Activated T-helper 2 cell treated with anti-CD3 and anti-CD28 coated beads, Interferon-gamma antibody, Interleukin-2, Interleukin-4, amounts not matched to agents 10 μg/mL and 5 μg/mL and 100 μg/mL, durations not matched to agents 14 hours and 24 hours and 36 hours (primary cell): ENCODE measurements around the gene VWCE. TPM values are rescaled to one million over a fixed set of nuclear protein-coding genes. Genes with fewer than 3 reads are reported as not detected.
"Not testable (repeated sequence)": the region's sequence is repeated elsewhere in the genome, so short reads cannot be mapped to it uniquely, and the experiment has no call there.

Experiments used
- DNase-seq: peaks from one replicate; pipeline ENCODE4 v3.0.0; 2021; ENCODE audit warnings: low spot score
- H3K27ac Mint-ChIP-seq: one replicate; pipeline ENCODE4 v1.8.0; 2021; ENCODE audit warnings: mixed read lengths
- H3K27me3 Mint-ChIP-seq: one replicate; pipeline ENCODE4 v1.8.0; 2021; ENCODE audit warnings: low read depth, mixed read lengths
- H3K36me3 Mint-ChIP-seq: one replicate; pipeline ENCODE4 v1.8.0; 2021; ENCODE audit warnings: low read depth, mixed read lengths
- H3K4me1 Mint-ChIP-seq: one replicate; pipeline ENCODE4 v1.8.0; 2021; ENCODE audit warnings: low read depth, mixed read lengths
- H3K4me3 Mint-ChIP-seq: one replicate; pipeline ENCODE4 v1.8.0; 2021; ENCODE audit warnings: low read depth, mild to moderate bottlenecking, moderate library complexity, mixed read lengths
- H3K9me3 Mint-ChIP-seq: one replicate; pipeline ENCODE4 v1.8.0; 2021; ENCODE audit warnings: mixed read lengths
- intact Hi-C: fragments of 100-400 bp; cut with micrococcal nuclease; formaldehyde crosslinking; loops from one replicate; pipeline ENCODE4 v1.15.1; 2023
- total RNA-seq: library from RNA; stranded (reverse); gene quantifications from 2 replicates; pipeline ENCODE4 v1.2.3, GENCODE V29; 2022

Gene VWCE
- total RNA-seq, 1 donor from 2014 or later: 8.1 TPM

GRCh38 chr11:61226457-61227137 is 68.5 kb downstream of the VWCE start:
- H3K9me3 Mint-ChIP-seq, H3K4me1 Mint-ChIP-seq, H3K36me3 Mint-ChIP-seq, H3K27ac Mint-ChIP-seq, intact Hi-C loops, H3K27me3 Mint-ChIP-seq, DNase-seq, H3K4me3 Mint-ChIP-seq: not testable (repeated sequence)

GRCh38 chr11:61222692-61223091 is 72.4 kb downstream of the VWCE start:
- H3K4me3 Mint-ChIP-seq, intact Hi-C loops: not testable (repeated sequence)

GRCh38 chr11:61222047-61222446 is 73.1 kb downstream of the VWCE start, which contains the start of gene PGA4:
Gene PGA4, plus strand, starts transcription at chr11:61222347. Its CDS starts 54 bp downstream, at chr11:61222401.
- DNase-seq, H3K27ac Mint-ChIP-seq, intact Hi-C loops, H3K4me3 Mint-ChIP-seq, H3K4me1 Mint-ChIP-seq, H3K27me3 Mint-ChIP-seq, H3K36me3 Mint-ChIP-seq, H3K9me3 Mint-ChIP-seq: not testable (repeated sequence)

More at GRCh38 chr11:61222692-61223091, 72.4 kb downstream of the VWCE start:
- not testable (repeated sequence) for H3K27ac Mint-ChIP-seq, H3K4me1 Mint-ChIP-seq, DNase-seq, H3K9me3 Mint-ChIP-seq, H3K36me3 Mint-ChIP-seq, H3K27me3 Mint-ChIP-seq

GRCh38 chr11:61219016-61219415 is 76.1 kb downstream of the VWCE start:
- H3K27me3 Mint-ChIP-seq, H3K36me3 Mint-ChIP-seq, H3K4me3 Mint-ChIP-seq, H3K9me3 Mint-ChIP-seq, intact Hi-C loops, DNase-seq, H3K4me1 Mint-ChIP-seq, H3K27ac Mint-ChIP-seq: not testable (repeated sequence)

- H3K36me3 Mint-ChIP-seq, DNase-seq, H3K27ac Mint-ChIP-seq, H3K4me1 Mint-ChIP-seq, intact Hi-C loops, H3K27me3 Mint-ChIP-seq, H3K4me3 Mint-ChIP-seq, H3K9me3 Mint-ChIP-seq: not testable (repeated sequence)
Measured at GRCh38 chr11:61218306-61218705, 76.8 kb downstream of the VWCE start.

- H3K27me3 Mint-ChIP-seq, H3K27ac Mint-ChIP-seq, DNase-seq, H3K4me1 Mint-ChIP-seq, H3K9me3 Mint-ChIP-seq, intact Hi-C loops, H3K4me3 Mint-ChIP-seq, H3K36me3 Mint-ChIP-seq: not testable (repeated sequence)
Measured at GRCh38 chr11:61213711-61214324, 81.3 kb downstream of the VWCE start.

- intact Hi-C loops, H3K27me3 Mint-ChIP-seq, DNase-seq, H3K27ac Mint-ChIP-seq, H3K4me1 Mint-ChIP-seq, H3K9me3 Mint-ChIP-seq, H3K4me3 Mint-ChIP-seq, H3K36me3 Mint-ChIP-seq: not testable (repeated sequence)
Measured at GRCh38 chr11:61212202-61212601, 82.9 kb downstream of the VWCE start.

- H3K4me1 Mint-ChIP-seq, DNase-seq, H3K36me3 Mint-ChIP-seq, H3K27me3 Mint-ChIP-seq, H3K4me3 Mint-ChIP-seq, H3K9me3 Mint-ChIP-seq, H3K27ac Mint-ChIP-seq, intact Hi-C loops: not testable (repeated sequence)
Measured at GRCh38 chr11:61211327-61211952, 83.7 kb downstream of the VWCE start.

GRCh38 chr11:61210629-61211028 is 84.5 kb downstream of the VWCE start:
- DNase-seq, H3K9me3 Mint-ChIP-seq, H3K27ac Mint-ChIP-seq, H3K27me3 Mint-ChIP-seq, H3K4me3 Mint-ChIP-seq, intact Hi-C loops, H3K4me1 Mint-ChIP-seq, H3K36me3 Mint-ChIP-seq: not testable (repeated sequence)

Other genes starting within 250 kb of the VWCE start
- gene CD5, start 192.8 kb downstream of the VWCE start, total RNA-seq: 395 and 399 TPM in 2 replicates
- gene VPS37C, start 133.9 kb downstream of the VWCE start, total RNA-seq: 10.6 and 12.5 TPM in 2 replicates
- gene PGA3, start 91.8 kb downstream of the VWCE start, total RNA-seq: not detected in 2 replicates
- not detected in 2 replicates for gene PGA4, start 73.0 kb downstream of the VWCE start, total RNA-seq
- gene PGA5, start 54.1 kb downstream of the VWCE start, total RNA-seq: not detected in 2 replicates
- 260 and 264 TPM in 2 replicates for gene DDB1, start 37.8 kb upstream of the VWCE start, total RNA-seq
- gene TKFC, start 37.9 kb upstream of the VWCE start, total RNA-seq: 72.8 and 78.3 TPM in 2 replicates
- 32.9 and 34.1 TPM in 2 replicates for gene CYB561A3, start 66.6 kb upstream of the VWCE start, total RNA-seq
- gene TMEM138, start 67.1 kb upstream of the VWCE start, total RNA-seq: 52.3 and 54.5 TPM in 2 replicates
- gene TMEM216, start 97.3 kb upstream of the VWCE start, total RNA-seq: 18.5 and 20.5 TPM in 2 replicates
- 123 and 135 TPM in 2 replicates for gene CPSF7, start 134.7 kb upstream of the VWCE start, total RNA-seq
- 41.6 and 46.4 TPM in 2 replicates for gene SDHAF2, start 134.8 kb upstream of the VWCE start, total RNA-seq
- gene LRRC10B, start 213.4 kb upstream of the VWCE start, total RNA-seq: 0.07 and 0.11 TPM in 2 replicates